Fibroblast of lung (primary cell): Measurements from ENCODE around the gene VIPR2. TPM values are rescaled to one million over a fixed set of nuclear protein-coding genes. Genes with fewer than 3 reads are reported as not detected.

ENCODE experiments used
- DNase-seq, 2 donors: peaks; one replicate each; pipeline versions ENCODE4 v3.0.0 to v3.0.0-alpha.2; 2010; ENCODE audit warnings: low read depth in 2 of 2
- H2AFZ ChIP-seq: 2 replicates; pipeline ENCODE4 v1.5.1; 2012; ENCODE audit warnings: low read length, control low read depth, inconsistent platforms
- H3K27ac ChIP-seq: 2 replicates; pipeline ENCODE4 v1.5.1; 2011; ENCODE audit warnings: low read length, control low read depth; ENCODE audit not compliant: insufficient read depth
- H3K27me3 ChIP-seq: 2 replicates; pipeline ENCODE4 v1.5.1; 2011; ENCODE audit warnings: mild to moderate bottlenecking, low read length; ENCODE audit not compliant: control insufficient read depth, insufficient read depth
- H3K36me3 ChIP-seq: 2 replicates; pipeline ENCODE4 v1.5.1; 2011; ENCODE audit warnings: low read length; ENCODE audit not compliant: control insufficient read depth, insufficient read depth
- H3K4me1 ChIP-seq: 2 replicates; pipeline ENCODE4 v1.5.1; 2011; ENCODE audit warnings: low read length; ENCODE audit not compliant: control insufficient read depth, insufficient read depth; ENCODE audit errors: extremely low read depth
- H3K4me2 ChIP-seq: 2 replicates; pipeline ENCODE4 v1.5.1; 2011; ENCODE audit warnings: low read length, control low read depth; ENCODE audit not compliant: insufficient read depth; ENCODE audit errors: extremely low read depth
- H3K4me3 ChIP-seq, 4 experiments: fragments of 200-600 bp in 1 of 4; sonication (generic) in 1 of 4; replicated peaks in 1 of 4; 2 replicates each; pipeline ENCODE4 v1.5.1; 2011 to 2016; ENCODE audit warnings: low read length in 4 of 4, low read depth in 3 of 4, mild to moderate bottlenecking in 3 of 4, control low read depth in 2 of 4, inconsistent platforms in 1 of 4, mixed read lengths in 1 of 4; ENCODE audit not compliant: insufficient read depth in 1 of 4; ENCODE audit errors: control extremely low read depth in 1 of 4
- H3K79me2 ChIP-seq: 2 replicates; pipeline ENCODE4 v1.5.1; 2012; ENCODE audit warnings: mild to moderate bottlenecking, low read length, inconsistent platforms; ENCODE audit not compliant: control insufficient read depth, insufficient read depth
- H3K9ac ChIP-seq: 2 replicates; pipeline ENCODE4 v1.5.1; 2011; ENCODE audit warnings: mild to moderate bottlenecking, low read length, control low read depth; ENCODE audit not compliant: insufficient read depth
- H3K9me3 ChIP-seq: 2 replicates; pipeline ENCODE4 v1.5.1; 2012; ENCODE audit warnings: low read depth, low read length; ENCODE audit not compliant: control insufficient read depth, insufficient read depth
- H4K20me1 ChIP-seq: 2 replicates; pipeline ENCODE4 v1.5.1; 2011; ENCODE audit warnings: low read length; ENCODE audit not compliant: control insufficient read depth, insufficient read depth; ENCODE audit errors: extremely low read depth
- EZH2 ChIP-seq: IDR thresholded peaks from 2 replicates; pipeline ENCODE4 v1.5.1; 2012; ENCODE audit warnings: low read length, control low read depth, mild to moderate bottlenecking; ENCODE audit errors: missing control alignments
- polyA plus RNA-seq, 2 donors: library from polyadenylated mRNA; depleted of rRNA in 1 of 2; stranded (reverse) in 1 of 2; unstranded in 1 of 2; fragments of >200 nt; gene quantifications; 2 replicates each; pipeline ENCODE4 v1.2.1, GENCODE V29; 2011 to 2012; ENCODE audit warnings: missing spikeins in 1 of 2
- total RNA-seq: library from RNA; depleted of rRNA; stranded (reverse); fragments of >200 nt; gene quantifications from 2 replicates; pipeline ENCODE4 v1.2.1, GENCODE V29; 2014
- TF ChIP-seq, protein P1 (sequence below), 2 donors: IDR thresholded peaks in 1 of 2; conservative IDR thresholded peaks in 1 of 2; 1 replicate in 1 of 2; 2 replicates in 1 of 2; pipeline ENCODE4 v1.5.1; 2011 to 2012; ENCODE audit warnings: low read length in 2 of 2, control low read depth in 1 of 2, inconsistent platforms in 1 of 2, low read depth in 1 of 2, mild to moderate bottlenecking in 1 of 2

VIPR2 gene
- total and polyA plus RNA-seq, 2 donors (not counting 1 experiment from before 2014, with no cell fraction given): not detected

DNA sequence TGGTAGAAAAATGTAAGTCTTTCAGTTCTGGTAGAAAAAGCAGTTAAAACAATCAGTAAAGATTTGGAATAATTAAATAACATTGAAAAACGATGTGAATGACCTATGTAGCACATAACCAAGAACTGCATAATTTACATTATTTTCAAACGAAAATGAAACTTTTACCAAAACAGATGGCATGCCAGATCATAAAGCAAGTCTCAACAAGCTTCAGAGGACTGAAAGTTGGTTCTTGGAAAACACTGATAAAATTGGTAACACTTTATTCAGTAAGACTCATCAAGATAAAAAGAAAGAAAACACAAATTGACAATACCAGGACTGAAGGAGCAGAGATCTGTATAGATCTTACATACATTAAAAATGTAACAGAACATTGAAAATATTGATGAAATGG is 92.8 kb downstream of the VIPR2 start:
- Histone ChIP-seq H2AFZ (no peak overlapping the region), H3K27ac (no peak overlapping the region), H3K36me3 (no peaks in the 10 kb centered on the region), H3K9ac (no peak overlapping the region), H3K4me2 (no peak overlapping the region), H3K27me3 (no peaks in the 10 kb centered on the region), H3K79me2 (no peaks in the 10 kb centered on the region), H3K4me3 (no peak overlapping the region), H3K9me3 (no peaks in the 10 kb centered on the region), H4K20me1 (no peaks in the 10 kb centered on the region), H3K4me1 (no peaks in the 10 kb centered on the region)
- no peak for TF ChIP-seq EZH2
- TF ChIP-seq, protein P1, sequence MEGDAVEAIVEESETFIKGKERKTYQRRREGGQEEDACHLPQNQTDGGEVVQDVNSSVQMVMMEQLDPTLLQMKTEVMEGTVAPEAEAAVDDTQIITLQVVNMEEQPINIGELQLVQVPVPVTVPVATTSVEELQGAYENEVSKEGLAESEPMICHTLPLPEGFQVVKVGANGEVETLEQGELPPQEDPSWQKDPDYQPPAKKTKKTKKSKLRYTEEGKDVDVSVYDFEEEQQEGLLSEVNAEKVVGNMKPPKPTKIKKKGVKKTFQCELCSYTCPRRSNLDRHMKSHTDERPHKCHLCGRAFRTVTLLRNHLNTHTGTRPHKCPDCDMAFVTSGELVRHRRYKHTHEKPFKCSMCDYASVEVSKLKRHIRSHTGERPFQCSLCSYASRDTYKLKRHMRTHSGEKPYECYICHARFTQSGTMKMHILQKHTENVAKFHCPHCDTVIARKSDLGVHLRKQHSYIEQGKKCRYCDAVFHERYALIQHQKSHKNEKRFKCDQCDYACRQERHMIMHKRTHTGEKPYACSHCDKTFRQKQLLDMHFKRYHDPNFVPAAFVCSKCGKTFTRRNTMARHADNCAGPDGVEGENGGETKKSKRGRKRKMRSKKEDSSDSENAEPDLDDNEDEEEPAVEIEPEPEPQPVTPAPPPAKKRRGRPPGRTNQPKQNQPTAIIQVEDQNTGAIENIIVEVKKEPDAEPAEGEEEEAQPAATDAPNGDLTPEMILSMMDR (conservative IDR thresholded peaks at IDR 0.05 in 1 of 2, IDR thresholded peaks at IDR 0.05 in 1 of 2; ENCODE audit: low read depth in 1 of 2, low read length in 2 of 2): no peak
- no peak for DNase-seq

- Histone ChIP-seq H3K9ac (no peak overlapping the region), H3K9me3 (no peaks in the 10 kb centered on the region), H3K27ac (no peak overlapping the region), H2AFZ (no peak overlapping the region), H3K4me1 (no peaks in the 10 kb centered on the region), H3K4me2 (no peak overlapping the region), H3K79me2 (no peaks in the 10 kb centered on the region), H3K4me3 (no peak overlapping the region), H3K27me3 (no peaks in the 10 kb centered on the region), H4K20me1 (no peaks in the 10 kb centered on the region), H3K36me3 (no peaks in the 10 kb centered on the region)
- TF ChIP-seq, protein P1 (conservative IDR thresholded peaks at IDR 0.05 in 1 of 2, IDR thresholded peaks at IDR 0.05 in 1 of 2; ENCODE audit: low read depth in 1 of 2, low read length in 2 of 2): no peak
- no peak for TF ChIP-seq EZH2
- no peak for DNase-seq
These were observed 94.0 kb downstream of the VIPR2 start for GRCh38 chr7:159050704-159051103.

GRCh38 chr7:159049266-159050025 is 95.2 kb downstream of the VIPR2 start:
- TF ChIP-seq, protein P1 (conservative IDR thresholded peaks at IDR 0.05 in 1 of 2, IDR thresholded peaks at IDR 0.05 in 1 of 2; ENCODE audit: low read depth in 1 of 2, low read length in 2 of 2): no peak
- TF ChIP-seq EZH2: no peak
- Histone ChIP-seq H3K79me2 (no peaks in the 10 kb centered on the region), H2AFZ (no peak overlapping the region), H3K36me3 (no peaks in the 10 kb centered on the region), H4K20me1 (no peaks in the 10 kb centered on the region), H3K27me3 (no peaks in the 10 kb centered on the region), H3K4me1 (no peaks in the 10 kb centered on the region), H3K9ac (no peak overlapping the region), H3K4me3 (no peak overlapping the region), H3K4me2 (no peak overlapping the region), H3K27ac (no peak overlapping the region), H3K9me3 (no peaks in the 10 kb centered on the region)
- no peak for DNase-seq
